Stimulated activated CD4-positive, alpha-beta T cell treated with anti-CD3 and anti-CD28 coated beads, TNF-alpha, amount 100 ng/mL, for 48 hours (primary cell): ENCODE results near the gene PTPRD.
"Not testable (repeated sequence)": the region's sequence is repeated elsewhere in the genome, so short reads cannot be mapped to it uniquely, and the experiment has no call there.

Experiments
- DNase-seq, 3 donors: peaks; one replicate each; pipeline ENCODE4 v3.0.0-alpha.2; 2020; ENCODE audit warnings: low read depth in 3 of 3

PTPRD gene

GRCh38 chr9:9326749-9327148 is 1286.1 kb downstream of the PTPRD start:
- DNase-seq: no peak

GRCh38 chr9:9319007-9319406 is 1293.8 kb downstream of the PTPRD start:
- DNase-seq: no peak

- not testable (repeated sequence) for DNase-seq
These were observed 1302.1 kb downstream of the PTPRD start for GRCh38 chr9:9310743-9311142.

GRCh38 chr9:9305600-9305999 is 1307.2 kb downstream of the PTPRD start:
- no peak for DNase-seq

GRCh38 chr9:9299134-9299533 is 1313.7 kb downstream of the PTPRD start:
- no peak for DNase-seq

- DNase-seq: no peak
These were observed 1326.8 kb downstream of the PTPRD start for GRCh38 chr9:9286001-9286400.

- no peak for DNase-seq
These were observed 1328.6 kb downstream of the PTPRD start for GRCh38 chr9:9284201-9284600.

- DNase-seq: no peak
These were observed 1329.4 kb downstream of the PTPRD start for GRCh38 chr9:9283159-9283986.

- no peak for DNase-seq
These were observed 1337.2 kb downstream of the PTPRD start for GRCh38 chr9:9275601-9276000.

- DNase-seq: no peak
These were observed 1354.8 kb downstream of the PTPRD start for GRCh38 chr9:9257999-9258498.

- DNase-seq: no peak
These were observed 1366.1 kb downstream of the PTPRD start for GRCh38 chr9:9246726-9247125.

GRCh38 chr9:9231946-9232345 is 1380.9 kb downstream of the PTPRD start:
- DNase-seq: no peak

- no peak for DNase-seq
These were observed 1383.5 kb downstream of the PTPRD start for GRCh38 chr9:9229269-9229668.

- DNase-seq: no peak
These were observed 1389.6 kb downstream of the PTPRD start for GRCh38 chr9:9223175-9223574.

- no peak for DNase-seq
These were observed 1390.1 kb downstream of the PTPRD start for GRCh38 chr9:9222730-9223129.

- DNase-seq: no peak
These were observed 1395.9 kb downstream of the PTPRD start for GRCh38 chr9:9216934-9217333.

- DNase-seq: no peak
These were observed 1397.8 kb downstream of the PTPRD start for GRCh38 chr9:9215050-9215449.

GRCh38 chr9:9214066-9214465 is 1398.7 kb downstream of the PTPRD start:
- no peak for DNase-seq

- no peak for DNase-seq
These were observed 1399.8 kb downstream of the PTPRD start for GRCh38 chr9:9212963-9213362.

GRCh38 chr9:9202276-9202675 is 1410.5 kb downstream of the PTPRD start:
- DNase-seq: no peak

- DNase-seq: no peak
These were observed 1426.7 kb downstream of the PTPRD start for GRCh38 chr9:9186086-9186485.

GRCh38 chr9:9182431-9182830 is 1430.4 kb downstream of the PTPRD start:
- no peak for DNase-seq

- DNase-seq: no peak
These were observed 1435.7 kb downstream of the PTPRD start for GRCh38 chr9:9177081-9177480.

- no peak for DNase-seq
These were observed 1438.4 kb downstream of the PTPRD start for GRCh38 chr9:9174358-9174757.
